RPMI7951 (cell line): ENCODE results near the gene WARS2. TPM values are rescaled to one million over a fixed set of nuclear protein-coding genes. Genes with fewer than 3 reads are reported as not detected.

Source experiments
- DNase-seq: peaks from one replicate; pipeline ENCODE4 v3.0.0-alpha.2; 2012; ENCODE audit warnings: low read depth
- total RNA-seq: library from RNA; depleted of rRNA; stranded (reverse); fragments of >200 nt; shearing (Covaris generic); gene quantifications from 2 replicates; pipeline ENCODE4 v1.2.3, GENCODE V29; 2014

Gene WARS2
- total RNA-seq, 1 experiment from 2014 or later, result 22.8 TPM

GRCh38 chr1:119027759-119028158 is 112.7 kb downstream of the WARS2 start:
- DNase-seq, result no peak

- DNase-seq, result no peak
These were observed 113.5 kb downstream of the WARS2 start for GRCh38 chr1:119026956-119027355.

- no peak for DNase-seq
These were observed 124.9 kb downstream of the WARS2 start for GRCh38 chr1:119015547-119015946.

- no peak for DNase-seq
These were observed 128.1 kb downstream of the WARS2 start for GRCh38 chr1:119012383-119012782.

GRCh38 chr1:119011706-119012105 is 128.7 kb downstream of the WARS2 start:
- DNase-seq, result no peak

- no peak for DNase-seq
These were observed 129.3 kb downstream of the WARS2 start for GRCh38 chr1:119011116-119011515.

- peak; percentile 44 for DNase-seq
These were observed 130.3 kb downstream of the WARS2 start for GRCh38 chr1:119010201-119010600.

- no peak for DNase-seq
These were observed 131.2 kb downstream of the WARS2 start for GRCh38 chr1:119009312-119009655.

GRCh38 chr1:119008483-119009311 is 131.8 kb downstream of the WARS2 start:
- peak; percentile 58 for DNase-seq

- peak; percentile 11 for DNase-seq
These were observed 132.6 kb downstream of the WARS2 start for GRCh38 chr1:119007670-119008482.

- no peak for DNase-seq
These were observed 133.1 kb downstream of the WARS2 start for GRCh38 chr1:119007339-119007669.

GRCh38 chr1:119006406-119007279 is 133.8 kb downstream of the WARS2 start:
- DNase-seq, result no peak

- no peak for DNase-seq
These were observed 134.6 kb downstream of the WARS2 start for GRCh38 chr1:119005724-119006405.

GRCh38 chr1:119004781-119005180 is 135.7 kb downstream of the WARS2 start:
- no peak for DNase-seq

- no peak for DNase-seq
These were observed 136.3 kb downstream of the WARS2 start for GRCh38 chr1:119004129-119004527.

GRCh38 chr1:119003413-119004128 is 136.9 kb downstream of the WARS2 start:
- DNase-seq, result no peak

- DNase-seq, result peak; percentile 83
These were observed 138.3 kb downstream of the WARS2 start for GRCh38 chr1:119002028-119002686.

GRCh38 chr1:119001181-119002027 is 139.0 kb downstream of the WARS2 start:
- DNase-seq, result no peak
